SH-SY5Y (cell line): ENCODE results near the gene NBEAL2.

Experiments used
- GATA2 ChIP-seq: IDR thresholded peaks from 2 replicates; pipeline ENCODE4 v1.6.1; 2011; ENCODE audit warnings: mild to moderate bottlenecking, low read depth, low read length
- GATA3 ChIP-seq: IDR thresholded peaks from 2 replicates; pipeline ENCODE4 v1.6.1; 2011; ENCODE audit warnings: low read depth, mild to moderate bottlenecking, low read length, moderate library complexity

GRCh38 chr3:47007482-47008233 is 28.2 kb downstream of the NBEAL2 start:
- no peak for TF ChIP-seq GATA3
- TF ChIP-seq GATA2, result no peak
